GM18861 (cell line): Measurements from ENCODE around the gene MLF2.
A peak's percentile ranks its signal among the peaks of the same experiment; 100 is the strongest.

Source experiments
- ATAC-seq: cut with Tn5 transposase; IDR thresholded peaks from one replicate; pipeline ENCODE4 v1.9.1; 2021; ENCODE audit not compliant: unreplicated experiment

Gene MLF2, protein sequence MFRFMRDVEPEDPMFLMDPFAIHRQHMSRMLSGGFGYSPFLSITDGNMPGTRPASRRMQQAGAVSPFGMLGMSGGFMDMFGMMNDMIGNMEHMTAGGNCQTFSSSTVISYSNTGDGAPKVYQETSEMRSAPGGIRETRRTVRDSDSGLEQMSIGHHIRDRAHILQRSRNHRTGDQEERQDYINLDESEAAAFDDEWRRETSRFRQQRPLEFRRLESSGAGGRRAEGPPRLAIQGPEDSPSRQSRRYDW

DNA sequence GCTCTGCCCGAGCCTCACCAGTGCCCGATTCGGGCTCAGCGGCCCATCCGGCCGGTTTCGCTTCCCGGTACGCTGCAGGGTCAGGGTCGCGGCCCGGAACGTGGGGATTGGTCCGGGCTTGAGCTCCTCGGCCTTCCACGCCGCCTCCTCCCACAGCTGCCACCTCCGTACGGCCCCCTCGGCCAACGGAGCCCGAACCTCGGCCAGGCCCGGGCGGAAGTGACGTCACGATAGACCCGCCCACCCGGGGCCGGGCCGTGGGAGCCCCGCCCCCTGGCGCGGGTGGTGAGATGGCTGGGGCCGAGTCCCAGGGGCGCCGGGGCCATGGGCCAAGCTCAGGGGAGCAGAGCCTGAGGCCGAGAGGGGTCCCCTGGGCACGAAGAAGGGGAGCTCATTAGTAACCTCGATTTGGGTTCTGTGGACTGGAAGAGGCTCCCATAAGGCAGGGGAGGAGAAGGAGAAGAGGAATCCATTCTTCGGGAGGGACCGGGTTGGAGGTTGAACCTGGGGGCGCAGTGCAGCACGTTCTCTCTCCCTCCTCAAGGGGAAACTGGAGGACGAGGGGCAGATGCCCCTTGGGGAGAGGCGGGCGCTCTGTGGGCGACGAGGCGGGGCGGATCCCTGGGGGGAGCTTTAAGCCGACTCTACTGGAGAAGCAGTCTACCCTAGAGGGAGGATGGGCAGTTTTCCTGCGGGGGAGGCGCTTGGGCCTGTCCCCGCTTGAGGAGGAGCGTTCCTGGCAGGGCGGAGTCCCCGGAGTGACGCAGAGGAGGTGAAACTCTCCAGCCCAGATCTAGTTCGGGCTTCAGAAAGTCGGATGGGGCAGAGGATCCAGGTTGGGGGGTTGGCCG is at the start of gene MLF2:
Gene MLF2 (minus strand): TSS at position 221 of the 851 bp plus-strand sequence. CDS start 807 bp downstream, outside the sequence.
- ATAC-seq = peak; percentile 89

DNA sequence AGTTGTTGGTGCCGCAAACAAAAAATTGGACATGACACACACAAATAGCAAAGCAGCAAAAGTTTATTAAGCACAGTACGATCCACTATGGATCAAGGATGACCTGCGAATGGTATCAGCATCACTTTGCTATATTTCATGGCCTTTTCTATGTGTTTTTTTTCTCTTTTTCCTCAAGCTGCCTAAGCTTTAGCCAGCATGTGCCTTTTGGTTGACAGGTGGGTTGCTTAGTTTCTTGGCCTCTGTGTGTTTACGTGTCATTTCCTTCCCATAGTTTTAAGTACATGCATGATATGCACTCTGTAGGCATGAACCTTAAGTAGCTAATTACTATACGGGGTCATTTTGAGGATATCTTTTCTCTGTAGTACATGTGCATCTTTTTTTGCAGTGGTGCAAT is 46.2 kb upstream of the MLF2 start:
- no peak for ATAC-seq

DNA sequence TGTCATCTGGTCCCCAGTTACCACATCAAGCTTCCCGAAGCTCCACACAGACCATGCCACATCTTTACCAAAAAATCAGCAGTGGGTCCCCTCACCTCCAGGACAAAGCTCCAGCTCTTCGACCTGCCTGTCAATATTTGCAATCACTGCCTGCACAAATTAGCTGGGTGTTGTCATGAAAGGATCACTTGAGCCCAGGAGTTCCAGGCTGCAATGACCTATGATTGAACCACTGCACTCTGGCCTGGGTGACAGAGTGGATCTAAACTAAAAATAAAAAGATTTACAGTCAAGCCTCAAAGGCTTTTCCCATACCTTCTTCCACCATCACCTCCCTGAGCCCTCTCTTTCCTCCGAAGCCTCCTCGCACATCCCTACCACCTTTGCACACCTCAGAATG is 43.6 kb upstream of the MLF2 start:
- no peak for ATAC-seq

DNA sequence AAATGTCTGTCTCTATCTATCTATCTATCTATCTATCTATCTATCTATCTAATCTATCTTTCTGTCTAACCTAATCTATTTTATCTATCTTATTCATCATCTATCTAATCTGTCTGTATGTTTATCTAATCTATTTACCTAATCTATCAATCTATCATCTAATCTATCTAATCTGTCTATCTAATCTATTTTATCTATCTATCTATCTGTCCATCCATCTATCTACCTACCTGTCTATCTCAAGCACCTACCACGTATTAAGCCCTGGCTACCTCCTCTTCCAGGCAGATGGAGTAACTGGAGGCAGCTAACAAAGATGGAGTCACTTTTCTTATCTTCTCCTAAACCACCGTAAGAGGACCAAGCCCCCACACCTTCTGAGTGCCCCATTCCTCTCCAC is 42.1 kb upstream of the MLF2 start:
- no peak for ATAC-seq

DNA sequence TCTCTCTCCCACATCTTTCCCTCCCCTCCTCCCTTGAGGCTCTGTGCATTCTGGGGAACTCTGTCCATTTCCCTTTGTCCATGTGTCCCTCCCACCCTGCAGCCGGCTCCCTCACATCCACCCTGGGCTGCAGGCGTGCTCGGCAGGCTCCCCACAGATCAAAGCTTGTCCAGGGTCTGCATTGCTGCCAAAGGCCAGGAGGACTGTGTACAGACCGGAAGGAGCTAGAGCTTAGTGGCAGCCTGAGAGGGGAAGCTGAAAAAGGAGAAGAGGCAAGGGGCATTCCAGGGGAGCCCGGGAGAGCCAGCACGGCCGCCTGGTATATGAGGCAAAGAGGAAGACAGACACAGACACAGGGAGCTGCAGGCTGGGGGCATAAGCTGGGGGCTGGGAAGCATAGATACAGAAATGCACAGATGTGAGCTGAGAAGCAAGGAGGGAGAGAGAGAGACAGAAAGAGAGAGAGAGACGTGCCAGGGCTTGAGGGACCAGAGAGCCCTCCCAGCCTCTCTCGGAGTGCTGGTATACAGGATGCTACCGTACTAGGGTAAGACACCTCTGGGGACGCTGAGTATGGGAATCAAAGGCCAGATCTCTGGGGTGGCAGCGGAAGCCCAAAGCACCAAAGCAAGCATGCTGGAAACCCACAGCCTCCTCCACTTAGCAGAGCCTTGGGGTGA is 39.7 kb upstream of the MLF2 start:
- no peak for ATAC-seq

DNA sequence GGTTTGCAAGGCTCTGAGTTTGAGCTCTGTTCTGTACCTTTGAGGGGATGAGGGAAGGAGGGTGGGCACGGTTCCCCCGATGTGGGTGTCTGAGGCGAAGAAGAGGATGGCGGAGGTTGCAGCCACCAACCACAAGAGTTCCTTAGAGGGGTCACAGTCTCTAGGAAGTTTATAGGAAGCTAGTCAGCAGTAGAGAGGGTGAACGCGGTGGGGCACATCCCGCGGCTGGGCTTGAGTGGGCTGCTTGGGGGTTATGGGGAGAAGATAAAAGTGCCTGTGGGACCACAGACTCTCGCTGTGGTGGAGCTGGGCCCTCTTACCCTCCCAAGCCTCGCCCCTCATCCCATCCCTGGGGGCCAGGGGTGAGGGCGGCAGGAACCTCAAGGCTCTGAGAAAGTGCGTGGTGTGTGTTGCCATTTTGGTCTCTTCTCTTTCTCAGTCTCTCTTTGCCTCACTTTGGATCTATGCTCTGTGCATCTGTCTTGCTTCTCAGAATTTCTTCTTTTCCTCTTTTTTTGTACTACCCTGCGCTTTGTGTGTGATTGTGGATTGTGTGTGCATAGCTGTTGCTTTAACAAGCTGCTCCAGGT is 39.1 kb upstream of the MLF2 start:
- no peak for ATAC-seq

DNA sequence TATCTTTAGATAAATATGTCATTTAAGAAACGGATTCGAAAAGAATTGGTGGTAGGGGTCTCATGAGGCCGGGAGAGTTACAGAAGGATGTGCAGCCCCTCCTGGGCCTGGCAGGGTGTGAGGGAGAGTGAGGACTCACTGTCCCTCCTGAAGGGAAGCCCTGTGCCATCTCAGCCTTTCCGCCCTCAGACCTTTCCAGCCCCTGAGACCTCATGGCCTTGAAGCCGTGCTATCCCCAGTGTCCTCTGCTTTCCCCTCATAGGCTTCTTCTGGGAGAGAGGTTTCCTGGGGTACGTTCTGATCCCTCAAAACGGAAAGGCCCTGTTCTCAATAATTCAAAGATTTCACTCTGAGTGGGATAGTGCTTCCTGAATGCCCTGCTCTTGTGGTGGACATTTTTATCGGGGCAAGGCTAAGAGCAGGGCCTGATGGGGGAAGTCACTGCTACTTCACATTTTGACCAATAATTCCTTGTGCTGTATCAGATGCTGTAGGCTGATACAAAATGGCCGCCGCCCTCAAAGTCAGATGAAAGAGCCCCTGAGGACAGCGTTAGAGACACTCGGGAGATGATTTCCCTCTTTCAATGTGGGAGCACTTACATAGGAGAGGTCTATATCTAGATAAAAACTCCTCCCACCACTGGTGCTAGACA is 37.7 kb upstream of the MLF2 start:
- no peak for ATAC-seq

DNA sequence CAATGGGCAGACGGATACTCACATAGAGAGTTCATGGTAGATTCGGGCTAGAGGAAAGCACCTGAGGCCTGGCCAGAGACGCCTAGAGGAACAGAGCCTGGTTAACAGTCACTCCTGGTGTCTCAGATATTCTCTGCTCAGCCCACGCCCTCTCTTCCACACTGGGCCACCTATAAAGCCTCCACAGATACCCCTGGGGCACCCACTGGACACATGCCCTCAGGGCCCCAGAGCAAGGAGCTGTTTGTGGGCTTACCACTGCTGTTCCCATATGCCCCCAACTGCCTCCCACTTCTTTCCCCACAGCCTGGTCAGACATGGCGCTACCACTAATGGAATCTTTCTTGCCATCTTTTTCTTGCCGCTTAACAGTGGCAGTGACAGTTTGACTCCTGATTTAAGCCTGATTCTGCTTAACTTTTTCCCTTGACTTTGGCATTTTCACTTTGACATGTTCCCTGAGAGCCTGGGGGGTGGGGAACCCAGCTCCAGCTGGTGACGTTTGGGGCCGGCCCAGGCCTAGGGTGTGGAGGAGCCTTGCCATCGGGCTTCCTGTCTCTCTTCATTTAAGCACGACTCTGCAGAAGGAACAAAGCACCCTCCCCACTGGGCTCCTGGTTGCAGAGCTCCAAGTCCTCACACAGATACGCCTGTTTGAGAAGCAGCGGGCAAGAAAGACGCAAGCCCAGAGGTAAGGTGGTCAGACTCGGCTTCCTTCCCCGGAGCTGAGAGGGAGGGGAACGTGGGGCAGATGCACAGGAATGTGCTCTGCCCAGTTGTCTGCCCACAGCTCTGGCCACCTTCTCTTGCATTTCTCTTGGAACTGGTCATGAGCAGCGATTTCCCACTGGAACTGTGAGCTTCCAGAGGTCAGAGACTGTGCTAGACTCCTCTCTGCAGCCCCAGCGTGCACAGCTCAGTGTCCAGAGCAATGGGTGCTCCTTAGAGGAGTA is 36.3 kb upstream of the MLF2 start, which contains the start of gene CD4:
Gene CD4 (plus strand): TSS at position 557 of the 953 bp plus-strand sequence. CDS start 10,611 bp downstream, outside the sequence.
- no peak for ATAC-seq

DNA sequence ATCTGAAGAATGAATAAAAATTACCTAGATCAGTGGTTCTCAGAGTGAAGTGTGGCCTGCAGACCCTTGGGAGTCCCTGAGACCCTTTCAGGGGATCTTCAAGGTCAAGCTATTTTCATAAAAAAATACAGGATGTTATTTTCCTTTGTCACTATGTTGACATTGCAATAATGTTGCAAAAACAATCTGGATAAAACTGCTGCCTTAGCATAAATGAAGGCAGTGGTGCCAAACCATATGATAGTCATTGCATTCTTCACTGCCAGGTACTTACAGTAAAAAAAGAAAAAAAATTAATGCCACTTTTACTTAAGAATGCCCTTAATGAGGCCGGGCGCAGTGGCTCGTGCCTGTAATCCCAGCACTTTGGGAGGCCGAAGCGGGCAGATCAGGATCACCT is 34.4 kb upstream of the MLF2 start:
- ATAC-seq = no peak

DNA sequence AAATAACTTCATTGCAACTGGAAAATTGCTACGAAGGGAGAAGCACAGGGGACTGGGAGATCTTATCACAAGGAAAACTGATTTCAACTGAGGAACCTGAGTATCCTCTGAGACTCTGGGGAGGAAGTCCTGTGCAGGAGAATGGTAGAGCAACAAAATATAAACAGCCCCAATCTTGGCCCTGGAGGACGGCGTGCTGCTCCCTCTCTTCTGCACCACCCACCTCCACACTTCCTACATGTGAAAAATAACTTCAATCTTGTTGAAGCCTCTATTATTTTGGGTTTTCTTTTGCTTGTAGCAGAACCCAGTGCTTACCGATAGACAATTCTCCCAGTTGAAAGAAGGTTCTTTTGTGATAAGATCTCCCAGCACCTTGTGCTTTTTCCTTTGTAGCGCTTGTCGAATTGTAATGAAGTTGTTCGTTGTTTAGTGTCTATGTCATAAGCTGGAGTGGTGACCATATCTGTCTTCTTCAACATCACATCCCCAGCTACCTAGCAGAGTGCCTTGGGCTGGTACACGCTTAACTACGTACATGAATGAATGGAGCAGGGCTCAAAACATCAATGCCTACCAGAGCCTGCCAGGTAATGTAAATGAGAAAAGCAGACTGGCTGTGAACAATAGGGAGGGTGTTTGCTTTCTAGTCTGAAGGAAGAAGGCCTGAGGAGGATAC is 33.6 kb upstream of the MLF2 start:
- ATAC-seq = no peak

DNA sequence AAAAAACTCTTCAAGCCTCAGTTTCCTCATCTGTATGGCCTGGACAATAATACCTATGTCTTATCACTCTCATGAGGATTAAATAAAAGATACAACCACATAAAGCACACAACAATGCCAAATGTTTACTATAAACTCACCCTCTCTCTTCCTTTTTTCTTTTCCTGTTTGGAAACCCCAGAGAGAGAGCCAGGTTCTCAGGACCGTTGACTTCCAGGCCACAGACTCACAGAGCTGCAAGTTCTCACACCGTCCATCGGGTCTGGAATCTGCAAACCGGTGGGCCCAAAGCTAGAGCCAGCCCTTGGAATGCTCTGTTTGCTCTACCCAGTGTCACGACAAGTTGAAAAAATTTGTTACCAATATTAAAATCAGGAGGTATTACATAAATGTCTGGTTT is 31.8 kb upstream of the MLF2 start:
- no peak for ATAC-seq

DNA sequence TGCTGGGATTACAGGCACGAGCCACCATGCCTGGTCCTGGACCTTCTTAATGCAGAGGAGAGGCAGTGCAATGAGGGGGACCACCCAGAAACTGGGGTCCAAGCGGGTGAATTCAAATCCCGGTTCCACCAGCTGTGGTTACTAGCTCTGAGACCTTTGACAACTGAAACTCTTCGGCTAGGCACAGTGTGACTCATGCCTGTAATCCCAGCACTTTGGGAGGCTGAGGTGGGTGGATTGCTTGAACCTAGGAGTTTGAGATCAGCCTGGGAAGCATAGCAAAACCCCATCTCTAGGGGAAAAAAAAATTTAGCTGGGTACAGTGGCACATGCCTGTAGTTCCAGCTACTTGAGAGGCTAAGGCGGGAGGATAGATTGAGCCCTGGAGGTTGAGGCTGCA is 31.4 kb upstream of the MLF2 start:
- ATAC-seq = no peak

DNA sequence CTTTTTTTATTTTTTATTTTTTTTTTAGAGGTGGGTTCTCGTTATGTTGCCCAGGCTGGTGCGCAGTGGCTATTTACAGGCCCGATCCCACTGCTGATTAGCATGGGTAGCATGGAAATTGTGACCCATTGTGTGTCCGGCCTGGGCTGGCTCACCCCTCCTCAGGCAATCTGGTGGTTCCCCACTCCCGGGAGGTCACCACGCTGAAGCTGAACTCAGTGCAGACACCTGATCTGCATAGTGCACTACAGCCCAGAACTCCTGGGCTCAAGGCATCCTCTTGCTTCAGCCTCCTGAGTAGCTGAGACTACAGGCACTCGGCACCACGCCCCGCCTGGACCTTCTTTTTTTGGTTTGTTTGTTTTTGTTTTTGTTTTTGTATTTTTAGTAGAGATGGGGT is 30.9 kb upstream of the MLF2 start:
- no peak for ATAC-seq

DNA sequence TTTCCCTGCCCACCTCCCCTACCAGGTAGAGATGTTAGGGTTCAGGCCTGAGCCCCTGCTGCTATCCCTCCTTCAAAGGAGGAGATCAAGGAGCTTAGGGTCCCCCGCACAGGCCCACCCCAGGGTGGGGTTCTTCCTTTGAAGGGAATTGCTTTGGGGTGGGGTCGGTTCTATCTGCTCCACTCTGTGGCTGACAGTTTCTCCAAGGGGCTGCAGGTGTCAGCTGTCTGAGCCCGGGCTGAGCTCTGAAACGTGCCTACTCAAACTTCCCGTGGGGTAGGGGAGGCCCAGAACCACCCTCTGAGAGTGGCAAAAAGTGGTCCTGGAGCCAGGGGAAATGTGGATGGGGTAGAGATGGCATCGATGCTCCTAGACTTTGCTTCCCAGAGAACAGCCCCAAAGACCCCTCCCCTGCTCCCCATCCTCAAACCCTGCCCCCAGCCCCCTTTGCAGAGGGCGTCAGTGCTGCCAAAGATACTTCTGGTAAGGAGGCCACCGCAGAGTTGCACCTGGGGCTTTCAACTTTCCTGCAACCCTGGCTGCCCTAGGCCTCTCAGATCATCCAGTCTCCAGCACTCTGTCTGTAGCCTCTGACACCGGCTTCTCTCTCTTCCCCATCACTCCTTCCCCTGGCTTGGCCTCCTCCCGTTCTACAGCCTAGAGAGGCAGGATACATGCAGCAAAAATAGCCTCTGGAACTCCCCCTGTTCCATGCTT is 30.1 kb upstream of the MLF2 start:
- ATAC-seq = no peak

DNA sequence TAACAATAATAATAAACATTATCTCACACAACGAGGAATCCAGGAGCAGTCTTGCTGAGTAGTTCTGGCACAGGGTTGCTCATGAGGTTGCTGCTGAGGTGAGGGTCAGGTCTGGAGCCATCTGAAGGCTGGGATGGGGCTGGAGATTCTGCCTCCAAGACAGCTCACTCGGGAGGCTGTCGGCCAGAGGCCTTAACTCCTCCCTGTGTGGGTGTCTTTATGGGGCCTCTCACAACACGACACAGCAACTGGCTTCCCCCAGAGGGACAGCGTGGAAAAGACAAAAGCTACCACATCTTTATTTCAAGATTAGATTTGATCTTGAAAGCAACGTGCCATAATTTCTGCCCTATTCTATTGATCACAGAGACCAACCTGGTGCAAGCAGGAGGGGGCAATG is 29.2 kb upstream of the MLF2 start:
- ATAC-seq = no peak

DNA sequence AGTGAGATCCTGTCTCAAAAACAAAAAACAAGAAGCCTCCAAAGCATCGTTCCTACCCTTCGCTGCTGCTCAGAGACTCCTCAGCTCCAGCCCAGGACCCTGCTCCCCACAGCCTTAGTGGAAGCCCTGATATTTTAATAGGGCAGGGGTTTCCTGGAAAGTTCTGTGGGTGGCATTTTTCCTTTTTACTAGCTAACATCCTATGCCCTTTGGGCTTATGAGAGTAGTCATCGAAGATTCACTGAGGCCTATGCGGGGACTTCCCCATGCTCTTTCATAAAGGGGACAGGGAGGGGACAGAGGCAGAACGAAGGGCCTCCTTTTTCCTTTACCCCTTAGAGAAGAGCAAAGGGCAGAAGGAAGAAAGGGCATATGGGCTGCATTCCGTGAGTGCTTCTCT is 27.6 kb upstream of the MLF2 start:
- no peak for ATAC-seq

DNA sequence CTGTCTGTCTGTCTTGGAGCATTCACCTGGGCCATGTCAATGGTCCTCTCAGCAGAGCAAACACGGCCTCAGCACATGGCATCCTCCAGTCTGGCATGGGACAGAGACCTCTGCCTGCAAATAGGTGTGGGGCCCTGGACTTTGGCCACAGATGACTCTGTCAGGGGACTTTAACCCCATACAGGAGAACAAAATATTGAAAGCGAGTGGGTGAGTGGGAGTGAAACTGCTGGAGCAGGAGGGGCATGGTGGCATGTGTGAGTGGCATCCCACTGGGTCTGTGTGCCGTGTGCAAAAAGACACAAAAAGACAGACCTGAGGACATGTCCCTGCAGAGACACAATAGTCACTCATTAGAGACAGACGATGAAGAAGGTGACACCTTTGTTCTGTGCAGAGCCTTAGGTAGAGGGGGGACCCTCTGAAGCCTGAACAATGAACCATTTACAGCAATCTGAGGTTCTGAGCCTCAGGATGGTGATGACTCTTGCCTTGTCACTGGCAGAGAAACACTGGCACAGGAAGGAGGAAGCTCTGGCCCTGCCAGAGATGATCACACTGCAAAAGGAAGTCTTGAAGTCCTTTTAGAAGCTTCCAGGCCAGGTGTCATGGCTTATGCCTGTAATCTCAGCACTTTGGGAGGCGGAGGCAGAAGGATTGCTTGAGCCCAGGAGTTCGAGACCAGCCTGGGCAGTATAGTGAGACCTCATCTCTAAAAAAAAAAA is 26.9 kb upstream of the MLF2 start:
- no peak for ATAC-seq
